ENCODE results near the gene POLR3F.
"Not testable (repeated sequence)": the region's sequence is repeated elsewhere in the genome, so short reads cannot be mapped to it uniquely, and the experiment has no call there.

POLR3F gene

DNA sequence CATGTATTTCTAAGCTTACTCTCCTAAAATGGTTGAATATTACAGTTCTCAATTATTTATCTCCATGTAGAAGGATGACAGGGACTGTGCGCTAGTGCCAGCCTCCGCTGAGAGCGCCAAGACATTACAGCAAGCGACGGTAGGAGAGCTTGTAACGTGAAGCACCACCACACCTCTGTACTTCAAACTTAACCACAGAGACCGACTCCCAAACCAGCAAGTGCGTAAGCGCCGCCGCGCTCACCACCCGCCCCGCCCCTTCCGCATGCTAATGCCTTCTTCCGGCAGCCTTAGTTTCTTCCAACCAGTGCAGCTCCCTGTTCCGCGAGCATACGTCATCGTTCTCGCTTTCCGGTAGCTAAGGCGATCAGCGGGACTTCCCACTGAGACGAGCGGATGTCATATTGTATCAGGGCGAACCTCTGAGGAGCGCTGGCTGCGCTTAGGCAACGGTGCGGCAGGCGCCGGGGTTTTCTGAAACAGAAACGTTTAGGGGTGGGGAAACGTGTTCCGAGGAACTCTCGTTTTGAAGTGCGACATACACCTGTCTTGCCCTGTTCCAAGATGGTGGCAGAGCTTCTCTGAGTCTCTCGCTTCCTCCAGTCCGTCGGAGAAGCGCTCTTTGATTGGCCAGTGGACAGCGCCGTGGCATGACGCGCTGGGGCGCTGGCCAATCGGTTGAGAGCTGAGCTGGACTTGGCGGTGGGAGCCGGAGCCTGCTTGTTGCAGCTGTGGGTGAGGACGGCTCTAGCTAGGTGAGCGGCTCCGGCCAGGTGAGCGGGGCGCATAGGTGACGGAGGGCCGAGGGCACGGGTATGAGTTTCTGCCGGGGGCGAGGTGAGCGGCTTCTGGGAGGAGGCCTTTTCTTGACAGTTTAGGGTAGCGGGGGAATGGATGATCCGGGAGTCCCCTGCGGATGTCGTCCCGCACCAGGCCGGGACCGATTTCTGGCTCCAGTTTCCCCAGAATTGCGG lies 40.3 kb downstream of the POLR3F start, which contains the start of gene SEC23B:
Gene SEC23B, plus strand, starts transcription at position 723 of the 974 bp plus-strand sequence. CDS start 2,896 bp downstream, outside the sequence.
- DNase-seq = peak; percentile 99

DNA sequence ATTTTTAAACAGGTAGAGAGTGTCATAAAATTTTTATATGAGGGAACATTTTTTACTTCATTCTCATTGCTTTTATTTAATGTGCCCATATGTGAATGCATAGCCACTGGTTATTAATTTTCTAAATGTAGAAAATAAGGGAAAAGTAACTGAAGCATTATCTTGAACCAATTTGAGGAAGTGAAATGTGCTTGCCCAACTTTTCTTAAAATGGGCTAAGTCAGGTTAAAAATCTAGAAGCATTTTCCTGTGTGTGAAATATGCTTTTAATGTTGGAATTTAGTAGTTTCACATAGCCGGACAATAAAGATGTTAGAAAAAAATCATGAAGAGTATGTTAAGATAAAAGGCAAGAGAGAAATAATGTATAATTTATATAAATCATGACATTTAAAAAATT lies 44.4 kb downstream of the POLR3F start:
- no peak for DNase-seq

DNA sequence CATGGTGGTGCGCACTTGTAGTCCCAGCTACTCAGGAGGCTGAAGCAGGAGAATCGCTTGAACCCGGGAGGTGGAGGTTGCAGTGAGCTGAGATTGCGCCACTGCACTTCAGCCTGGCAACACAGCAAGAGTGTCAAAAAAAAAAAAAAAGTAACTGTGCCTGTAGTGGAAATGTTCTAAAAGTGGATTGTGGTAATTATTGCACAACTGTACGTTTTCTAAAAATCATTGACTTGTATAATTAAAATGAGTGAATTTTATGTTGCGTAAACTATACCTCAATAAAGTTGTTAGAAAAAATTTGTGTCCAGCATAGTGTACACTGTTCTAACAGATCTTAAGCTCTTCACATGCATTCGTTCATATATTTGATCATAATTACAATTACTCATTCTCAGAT lies 46.0 kb downstream of the POLR3F start:
- DNase-seq = no peak

DNA sequence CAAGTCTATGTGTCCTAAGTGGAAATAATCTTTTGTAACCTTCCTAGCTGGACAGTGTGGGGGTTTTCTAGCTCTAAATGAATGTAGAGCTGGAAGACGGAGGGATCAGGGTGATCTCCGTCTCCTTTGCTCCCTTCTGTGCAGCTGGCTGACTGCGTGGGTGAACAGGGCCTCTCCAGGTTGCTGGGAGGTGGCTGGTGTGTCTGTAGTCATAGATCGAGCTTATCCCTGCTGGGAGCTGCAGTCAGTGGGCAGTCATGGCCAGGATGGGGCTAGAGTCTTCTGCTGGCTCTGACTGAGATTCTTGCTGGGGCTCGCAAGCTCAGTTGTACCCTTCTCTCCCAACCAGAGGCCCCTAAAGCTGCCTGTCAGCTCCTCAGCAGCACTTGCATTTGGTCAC lies 46.9 kb downstream of the POLR3F start:
- DNase-seq = no peak

DNA sequence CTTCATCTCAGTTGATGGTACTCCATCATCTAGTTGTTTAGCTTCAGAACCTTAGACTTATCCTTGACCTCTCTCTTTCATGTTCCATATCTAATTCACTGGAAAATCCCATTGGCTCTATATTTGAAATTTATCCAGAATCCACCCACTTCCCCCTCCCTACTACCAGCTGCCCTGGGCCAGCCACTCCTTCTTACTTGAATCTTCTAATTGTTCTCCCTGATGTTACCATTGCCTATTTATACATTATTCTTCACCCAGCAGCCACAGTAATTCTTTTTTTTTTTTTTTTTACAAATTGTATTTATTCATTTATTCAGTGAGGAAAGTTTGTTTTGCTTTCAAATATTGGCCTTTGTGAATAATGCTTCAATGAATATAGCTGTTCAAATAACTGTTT lies 48.8 kb downstream of the POLR3F start:
- no peak for DNase-seq

DNA sequence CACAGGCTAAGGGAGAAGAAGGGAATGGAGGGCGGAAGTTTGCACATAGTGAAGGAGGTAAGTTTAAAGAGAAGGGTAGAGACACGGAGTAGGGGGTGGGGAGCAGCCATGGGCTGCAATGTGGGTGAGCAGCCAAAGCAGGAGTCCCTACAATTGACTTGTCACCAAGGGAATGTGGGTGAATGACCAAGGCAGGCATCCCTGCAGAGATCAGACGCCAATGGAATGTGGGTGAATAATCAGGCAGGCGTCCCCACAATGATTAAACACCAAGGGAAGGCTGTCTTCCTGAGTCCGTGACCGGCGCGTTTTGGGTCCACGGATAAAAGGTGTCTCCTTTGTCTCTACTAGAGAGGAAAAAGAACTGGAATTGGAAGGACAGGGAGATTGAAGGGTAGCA lies 54.9 kb downstream of the POLR3F start:
- DNase-seq = not testable (repeated sequence)

DNA sequence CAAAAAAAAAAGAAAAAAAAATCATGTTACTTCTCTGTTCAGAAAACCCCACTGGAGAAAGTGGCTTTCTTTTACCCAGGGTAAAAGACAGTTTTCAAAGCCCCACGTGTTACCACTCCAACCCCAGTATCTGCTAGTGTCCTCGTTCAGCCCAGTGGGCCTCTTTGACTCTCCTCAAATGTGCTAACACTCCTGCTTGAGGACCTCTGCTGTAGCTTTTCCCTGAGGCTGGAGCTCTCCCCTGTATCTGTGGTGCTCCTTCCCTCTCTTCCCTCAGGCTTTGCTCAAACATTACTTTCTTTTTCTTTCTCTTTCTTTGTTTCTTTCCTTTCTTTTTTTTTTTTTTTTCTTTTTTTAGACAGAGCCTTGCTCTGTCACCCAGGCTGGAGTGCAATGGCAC lies 55.9 kb downstream of the POLR3F start:
- DNase-seq = no peak

DNA sequence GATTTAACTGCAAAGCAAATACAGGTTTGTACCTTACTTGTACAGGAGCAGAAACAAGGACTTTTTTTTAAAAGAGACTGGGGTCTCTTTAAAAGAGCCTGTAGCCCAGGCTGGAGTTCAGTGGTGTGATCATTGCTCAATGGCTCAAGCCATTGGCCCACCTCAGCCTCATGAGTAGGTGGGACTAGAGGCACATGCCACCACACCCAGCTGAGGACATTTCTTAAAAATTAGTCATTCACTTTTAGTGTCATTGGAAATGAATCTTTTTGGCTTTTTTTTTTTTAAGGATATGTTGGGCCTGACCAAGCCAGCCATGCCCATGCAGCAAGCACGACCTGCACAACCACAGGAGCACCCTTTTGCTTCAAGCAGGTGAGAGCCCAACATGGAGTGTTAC lies 57.5 kb downstream of the POLR3F start:
- no peak for DNase-seq

DNA sequence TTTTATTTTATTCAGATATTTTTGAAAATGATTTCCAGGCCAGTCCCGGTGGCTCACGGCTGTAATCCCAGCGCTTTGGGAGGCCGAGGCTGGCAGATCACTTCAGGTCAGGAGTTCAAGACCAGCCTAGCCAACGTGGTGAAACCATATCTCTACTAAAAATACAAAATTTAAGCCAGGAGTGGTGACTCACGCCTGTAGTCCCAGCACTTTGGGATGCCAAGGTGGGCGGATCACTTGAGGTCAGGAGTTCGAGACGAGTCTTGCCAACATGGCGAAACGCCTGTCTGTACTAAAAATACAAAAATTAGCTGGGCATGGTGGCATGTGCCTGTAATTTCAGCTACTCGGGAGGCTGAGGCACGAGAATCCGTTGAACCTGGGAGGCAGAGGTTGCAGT lies 59.6 kb downstream of the POLR3F start:
- not testable (repeated sequence) for DNase-seq

DNA sequence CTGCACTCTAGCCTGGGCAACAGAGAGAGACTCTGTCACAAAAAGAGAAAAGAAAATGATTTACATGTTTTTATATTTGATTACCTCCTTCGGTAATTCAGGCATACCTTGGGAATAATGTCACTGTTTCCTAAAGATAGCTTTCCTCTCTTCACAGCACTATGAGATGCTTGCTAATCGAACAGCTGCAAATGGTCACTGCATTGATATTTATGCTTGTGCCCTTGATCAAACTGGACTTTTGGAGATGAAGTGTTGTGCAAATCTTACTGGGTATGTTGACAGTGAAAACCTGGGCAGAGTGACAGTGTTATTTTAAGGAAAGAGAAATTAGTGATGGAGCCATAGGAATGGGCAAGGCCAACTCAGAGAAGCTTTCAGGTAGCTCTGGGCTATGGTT lies 60.1 kb downstream of the POLR3F start:
- no peak for DNase-seq

DNA sequence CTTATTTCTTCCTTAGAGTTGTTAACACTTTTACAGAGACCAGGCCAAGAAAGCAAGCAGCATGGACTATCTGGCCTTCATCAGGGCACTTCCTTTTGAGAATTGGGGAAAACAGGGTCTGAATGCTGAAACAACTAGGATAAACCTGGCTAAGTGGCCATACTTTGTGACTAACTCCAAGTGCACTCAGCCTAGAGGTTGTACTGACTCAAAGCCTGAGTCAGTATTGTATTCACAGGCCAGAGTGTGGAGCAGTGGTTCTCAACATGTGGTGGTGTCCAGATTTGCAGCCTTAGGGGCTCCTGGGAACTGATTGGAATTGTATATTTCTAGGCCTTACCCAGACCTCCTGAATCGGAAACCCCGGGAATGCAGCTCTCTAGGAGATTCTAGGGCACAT lies 60.6 kb downstream of the POLR3F start:
- no peak for DNase-seq

DNA sequence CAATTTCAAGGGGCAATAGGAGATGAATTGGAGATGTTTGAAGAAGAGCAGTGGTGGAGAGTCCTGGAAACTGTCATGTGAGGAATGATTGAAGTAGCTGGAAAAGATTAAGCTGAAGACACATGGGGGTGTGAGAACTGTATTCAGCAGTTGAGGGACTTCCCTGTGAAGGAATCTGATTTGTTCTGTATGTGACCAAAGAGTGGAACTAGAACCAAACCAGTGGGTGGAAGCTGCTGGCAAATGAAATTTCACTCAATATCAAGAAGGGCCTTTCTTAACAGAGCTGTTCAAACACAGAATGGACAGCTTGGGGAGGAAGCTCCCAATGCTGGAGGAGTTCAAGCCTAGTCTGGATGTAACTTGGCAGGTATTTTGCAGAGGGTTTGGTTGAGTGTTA lies 61.9 kb downstream of the POLR3F start:
- DNase-seq = no peak

DNA sequence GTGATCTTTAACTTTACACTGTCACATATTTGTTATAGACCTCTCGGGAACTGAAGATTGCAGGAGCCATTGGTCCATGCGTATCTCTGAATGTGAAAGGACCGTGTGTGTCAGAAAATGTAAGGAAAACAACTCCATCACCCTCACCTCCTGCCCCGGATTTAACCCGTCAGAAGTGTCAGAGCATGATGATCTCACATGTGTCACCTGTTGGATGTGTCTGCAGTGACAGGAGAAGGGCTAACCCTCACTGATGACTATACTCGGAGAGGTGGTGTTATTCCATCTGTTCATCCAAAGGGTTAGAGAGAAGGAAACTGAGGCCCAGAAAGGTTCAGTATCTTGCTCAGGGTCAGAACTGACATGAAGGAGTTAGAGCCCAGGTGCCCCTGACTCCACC lies 65.4 kb downstream of the POLR3F start:
- no peak for DNase-seq

DNA sequence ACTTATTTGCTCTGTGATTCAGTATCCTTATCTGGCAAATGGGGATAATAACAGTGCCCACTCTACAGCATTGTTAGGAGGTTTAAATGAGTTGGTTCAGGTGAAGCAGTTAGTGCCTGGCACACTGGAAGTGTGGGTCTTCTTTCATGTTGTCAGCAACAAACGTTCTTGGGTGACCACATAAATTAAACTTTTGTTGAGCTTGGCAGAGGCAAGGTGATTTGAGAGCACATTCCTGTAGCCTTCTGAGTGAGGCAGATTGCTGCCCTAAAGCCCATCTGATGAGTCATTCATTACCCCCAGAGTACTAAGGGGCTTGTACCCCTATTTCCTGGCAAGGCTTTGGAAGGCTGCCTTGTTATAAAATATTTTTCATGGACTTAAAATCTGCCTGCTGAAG lies 66.3 kb downstream of the POLR3F start:
- DNase-seq = no peak

DNA sequence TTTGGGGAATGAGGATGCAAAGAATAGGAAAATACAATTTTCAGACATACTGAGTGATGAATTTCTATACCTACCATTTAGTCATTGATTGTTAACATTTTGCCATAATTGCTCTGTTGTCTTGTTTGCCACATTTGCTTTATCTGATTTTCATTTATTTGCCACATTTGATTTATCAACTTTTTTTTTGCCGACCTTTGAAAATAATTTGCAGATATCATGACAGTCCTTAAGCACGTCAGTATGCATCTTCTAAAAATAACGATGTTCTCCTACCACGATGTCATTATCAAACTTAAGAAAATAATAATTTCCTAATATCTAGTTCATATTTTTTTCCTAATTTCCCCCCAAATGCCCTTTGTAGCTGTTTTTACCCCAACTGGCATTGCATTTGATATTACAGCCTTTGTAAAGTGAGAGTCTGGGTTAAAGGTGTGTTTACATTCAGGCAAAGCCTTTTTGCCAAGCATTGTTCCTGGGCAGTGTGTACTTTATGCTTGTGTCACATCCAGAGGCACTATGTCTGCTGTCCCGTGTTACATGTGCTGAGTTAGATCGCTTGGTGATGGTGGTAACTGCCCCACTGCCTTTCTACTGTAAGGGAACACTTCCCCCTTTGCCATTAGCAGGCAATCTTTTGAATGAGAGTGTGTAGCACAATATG lies 66.9 kb downstream of the POLR3F start:
- no peak for DNase-seq
